Uterus (tissue), 4 donors: ENCODE measurements around the gene ERC2. TPM values are rescaled to one million over a fixed set of nuclear protein-coding genes. Genes with fewer than 3 reads are reported as not detected.

Experiments
- DNase-seq, 2 donors: peaks; one replicate each; pipeline ENCODE4 v3.0.0-alpha.2; 2019 to 2020
- H3K27ac ChIP-seq, 2 donors: fragments of 200-600 bp; sonication (generic); 1 replicate in 1 of 2; 2 replicates in 1 of 2; pipeline ENCODE4 v1.5.1; 2016 to 2018
- H3K27me3 ChIP-seq, 2 donors: fragments of 200-600 bp; sonication (generic); one replicate each; pipeline ENCODE4 v1.5.1; 2018 to 2019; ENCODE audit warnings: control low read depth in 1 of 2
- H3K36me3 ChIP-seq, 2 donors: fragments of 200-600 bp; sonication (generic); one replicate each; pipeline ENCODE4 v1.5.1; 2019; ENCODE audit warnings: control low read depth in 1 of 2
- H3K4me1 ChIP-seq, 2 donors: fragments of 200-600 bp; sonication (generic); one replicate each; pipeline ENCODE4 v1.5.1; 2018 to 2019; ENCODE audit warnings: control low read depth in 1 of 2
- H3K4me3 ChIP-seq, 2 donors: fragments of 200-600 bp; sonication (generic); 1 replicate in 1 of 2; 2 replicates in 1 of 2; pipeline ENCODE4 v1.5.1; 2018 to 2019; ENCODE audit warnings: mild to moderate bottlenecking in 1 of 2
- H3K9me3 ChIP-seq, 2 donors: fragments of 200-600 bp; sonication (generic); one replicate each; pipeline ENCODE4 v1.5.1; 2019; ENCODE audit warnings: control low read depth in 1 of 2
- POLR2A ChIP-seq, 2 donors: fragments of 450-650 bp; IDR thresholded peaks; one replicate each; pipeline ENCODE4 v1.6.1; 2016; ENCODE audit warnings: antibody characterized with exemption in 2 of 2, mild to moderate bottlenecking in 1 of 2, moderate library complexity in 1 of 2
- intact Hi-C: fragments of 100-400 bp; cut with DNase I; formaldehyde crosslinking; loops from one replicate; pipeline ENCODE4 v1.15.1; 2023; ENCODE audit warnings: low total_unique reads
- total RNA-seq, 4 donors: library from RNA; depleted of rRNA in 3 of 4; stranded (reverse); fragments of >200 nt in 3 of 4; gene quantifications; one replicate each; pipeline versions ENCODE4 v1.1.0 to v1.2.4, GENCODE V29; 2014 to 2023
- TF ChIP-seq, protein P1 (sequence below), 4 experiments: fragments of 200-600 bp in 2 of 4; fragments of 450-650 bp in 2 of 4; sonication (generic) in 2 of 4; IDR thresholded peaks; one replicate each; pipeline ENCODE4 v1.5.1; 2016 to 2019; ENCODE audit warnings: antibody characterized with exemption in 4 of 4, mild to moderate bottlenecking in 2 of 4, moderate library complexity in 1 of 4
- donor health status: DM: yes; HTN: yes; CAD: no.

ERC2 gene
- total RNA-seq, 4 donors from 2014 or later, result 1.7 to 5.5 TPM; not detected in 2

DNA sequence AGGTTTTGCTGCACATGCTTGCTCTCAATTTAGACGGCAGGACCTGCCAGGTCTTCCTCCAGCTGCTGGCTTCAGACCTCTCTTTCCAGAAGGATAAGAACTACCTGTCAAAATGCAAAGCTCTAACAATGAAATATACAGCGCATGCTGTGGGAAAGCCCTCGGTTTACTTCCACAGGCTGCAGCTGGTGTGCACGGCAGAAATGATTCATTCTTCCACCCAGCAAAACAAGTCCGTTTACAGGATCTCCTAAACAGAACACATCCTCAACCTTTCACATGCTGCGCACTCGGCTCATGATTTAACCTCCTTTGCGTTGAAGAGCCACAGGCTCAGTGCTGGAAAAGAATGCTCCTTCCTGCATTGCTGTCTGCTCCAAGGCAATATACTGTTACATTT lies 888.8 kb downstream of the ERC2 start:
- intact Hi-C loops, result no loop called here

DNA sequence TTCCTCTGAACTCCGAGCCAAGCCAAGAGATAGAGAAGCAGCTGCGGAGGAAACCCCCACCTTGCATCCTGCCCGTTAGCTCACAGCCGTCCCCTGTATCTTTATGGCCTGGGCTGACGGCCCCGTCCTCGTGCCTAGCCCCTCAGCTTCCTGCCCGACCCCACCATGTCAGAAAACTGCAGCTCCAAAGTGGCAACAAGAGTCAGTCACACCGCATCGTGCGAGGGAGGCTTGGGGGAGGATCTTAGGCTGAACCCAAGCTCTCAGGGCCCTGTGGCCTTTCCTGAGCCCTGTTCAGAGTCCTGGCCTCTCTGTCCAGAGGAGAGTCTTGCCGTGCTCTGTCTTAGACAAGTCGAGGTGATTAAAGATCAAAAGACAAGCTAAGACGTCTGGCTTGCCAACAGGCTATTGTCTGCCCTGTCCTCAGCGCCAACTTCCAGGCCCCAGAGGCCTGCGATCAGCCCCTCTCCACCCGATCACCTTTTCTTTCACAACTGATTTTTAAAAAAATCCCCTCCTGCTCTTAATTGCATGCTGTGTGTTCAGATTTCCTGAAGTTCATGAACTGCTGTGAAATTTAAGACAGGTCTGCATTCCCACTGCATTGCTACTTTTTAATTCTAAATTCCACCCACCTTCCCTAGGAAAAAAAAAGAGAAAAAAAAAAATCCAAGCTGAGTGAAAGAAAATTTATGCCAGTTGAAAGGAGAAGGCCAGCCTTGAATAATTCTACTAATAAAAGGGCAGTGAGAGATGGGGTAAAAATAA lies 891.5 kb downstream of the ERC2 start:
- Histone ChIP-seq H3K4me1 (peaks cover 0 to 10% of the 10 kb centered on the region in 2 donors), H3K36me3 (no peaks in the 10 kb centered on the region), H3K4me3 (no peak overlapping the region), H3K9me3 (no peaks in the 10 kb centered on the region), H3K27ac (peak overlapping the region; percentile 60 to 64), H3K27me3 (no peaks in the 10 kb centered on the region)
- intact Hi-C loops, result no loop called here
- TF ChIP-seq, protein P1, sequence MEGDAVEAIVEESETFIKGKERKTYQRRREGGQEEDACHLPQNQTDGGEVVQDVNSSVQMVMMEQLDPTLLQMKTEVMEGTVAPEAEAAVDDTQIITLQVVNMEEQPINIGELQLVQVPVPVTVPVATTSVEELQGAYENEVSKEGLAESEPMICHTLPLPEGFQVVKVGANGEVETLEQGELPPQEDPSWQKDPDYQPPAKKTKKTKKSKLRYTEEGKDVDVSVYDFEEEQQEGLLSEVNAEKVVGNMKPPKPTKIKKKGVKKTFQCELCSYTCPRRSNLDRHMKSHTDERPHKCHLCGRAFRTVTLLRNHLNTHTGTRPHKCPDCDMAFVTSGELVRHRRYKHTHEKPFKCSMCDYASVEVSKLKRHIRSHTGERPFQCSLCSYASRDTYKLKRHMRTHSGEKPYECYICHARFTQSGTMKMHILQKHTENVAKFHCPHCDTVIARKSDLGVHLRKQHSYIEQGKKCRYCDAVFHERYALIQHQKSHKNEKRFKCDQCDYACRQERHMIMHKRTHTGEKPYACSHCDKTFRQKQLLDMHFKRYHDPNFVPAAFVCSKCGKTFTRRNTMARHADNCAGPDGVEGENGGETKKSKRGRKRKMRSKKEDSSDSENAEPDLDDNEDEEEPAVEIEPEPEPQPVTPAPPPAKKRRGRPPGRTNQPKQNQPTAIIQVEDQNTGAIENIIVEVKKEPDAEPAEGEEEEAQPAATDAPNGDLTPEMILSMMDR (IDR thresholded peaks at IDR 0.05), result no peak
- TF ChIP-seq POLR2A (IDR thresholded peaks at IDR 0.05), result no peak
- DNase-seq, result no peak

More for the DNA sequence above, 888.8 kb downstream of the ERC2 start:
- H3K4me1 ChIP-seq, result peaks cover 0 to 4% of the 10 kb centered on the region in 2 donors
- H3K27ac ChIP-seq, result peak overlapping the region; percentile 17 to 50
- DNase-seq, result peak in 1 of 2 donors; percentile 59
- no peaks in the 10 kb centered on the region for H3K27me3 ChIP-seq
- no peak overlapping the region for H3K4me3 ChIP-seq
- no peaks in the 10 kb centered on the region for H3K36me3 ChIP-seq
- no peaks in the 10 kb centered on the region for H3K9me3 ChIP-seq
- TF ChIP-seq, protein P1 (IDR thresholded peaks at IDR 0.05), result no peak
- TF ChIP-seq POLR2A (IDR thresholded peaks at IDR 0.05), result no peak

DNA sequence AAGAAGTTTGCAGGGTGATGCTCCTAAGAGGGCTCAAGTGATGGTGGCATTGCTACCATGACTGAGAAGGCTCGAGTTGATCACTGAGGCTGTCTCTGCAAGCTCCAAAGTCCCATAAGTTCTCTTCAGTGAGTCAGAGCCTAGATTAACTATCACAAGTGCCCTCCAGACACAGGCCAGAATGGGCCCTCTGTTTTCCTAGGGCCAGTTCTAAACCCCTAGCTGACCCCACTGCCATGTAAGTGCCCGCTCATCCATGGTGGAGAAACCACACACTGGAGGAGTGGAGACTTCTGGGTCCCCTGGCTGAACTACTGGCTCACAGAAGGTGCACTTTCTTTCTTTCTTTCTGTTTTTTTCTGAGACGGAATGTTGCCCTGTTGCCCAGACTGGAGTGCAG lies 893.6 kb downstream of the ERC2 start:
- H3K9me3 ChIP-seq, result no peaks in the 10 kb centered on the region
- intact Hi-C loops, result no loop called here
- H3K36me3 ChIP-seq, result no peaks in the 10 kb centered on the region
- peaks cover 0 to 6% of the 10 kb centered on the region in 2 donors for H3K4me1 ChIP-seq
- DNase-seq, result no peak
- TF ChIP-seq, protein P1 (IDR thresholded peaks at IDR 0.05), result no peak
- TF ChIP-seq POLR2A (IDR thresholded peaks at IDR 0.05), result no peak
- H3K27ac ChIP-seq, result no peak overlapping the region
- H3K27me3 ChIP-seq, result no peaks in the 10 kb centered on the region
- H3K4me3 ChIP-seq, result no peak overlapping the region

DNA sequence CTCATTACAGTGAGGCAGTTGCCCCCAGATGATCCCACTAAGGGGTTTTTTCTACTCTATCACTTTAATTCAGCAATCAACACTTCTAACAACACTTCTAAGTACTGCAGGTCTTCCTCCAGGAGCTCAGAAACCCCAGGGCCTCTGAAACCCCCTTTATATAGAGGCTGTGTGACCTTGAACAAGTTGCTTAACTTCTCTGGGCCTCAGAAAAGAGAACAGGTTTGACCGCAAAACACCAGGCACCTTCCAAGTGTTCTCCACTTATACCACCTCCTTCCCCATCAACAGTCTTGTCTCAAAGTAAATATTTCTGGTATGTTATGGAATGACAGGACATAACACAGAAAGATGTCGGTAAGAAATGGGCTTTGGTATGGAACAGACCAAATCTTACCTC lies 895.5 kb downstream of the ERC2 start:
- Histone ChIP-seq H3K9me3 (no peaks in the 10 kb centered on the region), H3K27me3 (no peaks in the 10 kb centered on the region), H3K27ac (no peak overlapping the region), H3K36me3 (no peaks in the 10 kb centered on the region), H3K4me1 (peaks cover 0 to 6% of the 10 kb centered on the region in 2 donors), H3K4me3 (no peak overlapping the region)
- TF ChIP-seq, protein P1 (IDR thresholded peaks at IDR 0.05), result no peak
- TF ChIP-seq POLR2A (IDR thresholded peaks at IDR 0.05), result no peak
- no peak for DNase-seq
- intact Hi-C loops, result no loop called here

DNA sequence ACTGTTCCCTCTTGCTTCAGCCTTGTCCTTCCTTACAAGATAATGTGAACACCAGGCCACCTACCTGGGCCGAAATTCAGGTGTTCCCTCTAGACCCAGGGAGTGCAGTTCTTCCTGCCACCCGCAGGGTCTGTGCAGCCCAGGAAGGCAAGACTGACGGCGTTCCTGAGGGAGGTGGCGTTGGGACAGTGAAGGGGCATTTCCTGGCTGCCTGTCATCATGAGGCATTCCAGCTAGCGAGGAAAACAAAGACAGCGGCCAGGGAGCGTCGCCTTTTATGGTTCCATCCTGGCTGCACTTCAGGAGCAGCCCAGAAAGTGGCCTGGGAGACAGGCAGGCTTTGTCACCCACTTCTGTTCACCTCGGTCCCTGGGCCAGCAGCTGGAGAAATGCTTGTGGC lies 896.4 kb downstream of the ERC2 start:
- no peak for DNase-seq
- no peak overlapping the region for H3K27ac ChIP-seq
- intact Hi-C loops, result no loop called here
- H3K9me3 ChIP-seq, result no peaks in the 10 kb centered on the region
- no peaks in the 10 kb centered on the region for H3K27me3 ChIP-seq
- no peak for TF ChIP-seq POLR2A (IDR thresholded peaks at IDR 0.05)
- TF ChIP-seq, protein P1 (IDR thresholded peaks at IDR 0.05), result no peak
- no peak overlapping the region for H3K4me3 ChIP-seq
- H3K4me1 ChIP-seq, result peaks cover 0 to 6% of the 10 kb centered on the region in 2 donors
- H3K36me3 ChIP-seq, result no peaks in the 10 kb centered on the region
